Stimulated activated CD8-positive, alpha-beta memory T cell treated with anti-CD3 and anti-CD28 coated beads, Interleukin-4, amount 100 ng/mL, for 24 hours (primary cell): Measurements from ENCODE around the gene HOXA9.

Source experiments
- DNase-seq: peaks from one replicate; pipeline ENCODE4 v3.0.0-alpha.2; 2020; ENCODE audit warnings: low read depth

The HOXA9 gene

GRCh38 chr7:27164367-27165088 lies 809 bp downstream of the HOXA9 start:
- DNase-seq: no peak

GRCh38 chr7:27164045-27164366 lies 1.3 kb downstream of the HOXA9 start:
- no peak for DNase-seq

- no peak for DNase-seq
Measured at GRCh38 chr7:27163288-27164044, 1.9 kb downstream of the HOXA9 start.

- no peak for DNase-seq
Measured at GRCh38 chr7:27162561-27163287, 2.6 kb downstream of the HOXA9 start.

GRCh38 chr7:27161721-27162560 lies 3.4 kb downstream of the HOXA9 start:
- no peak for DNase-seq

- no peak for DNase-seq
Measured at GRCh38 chr7:27161214-27161720, 4.1 kb downstream of the HOXA9 start.

- DNase-seq: peak; percentile 77
Measured at GRCh38 chr7:27160546-27161213, 4.7 kb downstream of the HOXA9 start.

- no peak for DNase-seq
Measured at GRCh38 chr7:27160145-27160545, 5.2 kb downstream of the HOXA9 start.

GRCh38 chr7:27159266-27160144 lies 5.8 kb downstream of the HOXA9 start:
- DNase-seq: no peak

GRCh38 chr7:27158436-27159265 lies 6.7 kb downstream of the HOXA9 start:
- DNase-seq: no peak

- DNase-seq: no peak
Measured at GRCh38 chr7:27157702-27158431, 7.5 kb downstream of the HOXA9 start.

GRCh38 chr7:27156916-27157701 lies 8.2 kb downstream of the HOXA9 start:
- DNase-seq: no peak

GRCh38 chr7:27156508-27156898 lies 8.8 kb downstream of the HOXA9 start, which contains the start of gene HOXA7:
HOXA7 (minus strand) TSS chr7:27156675; CDS start chr7:27156545, 130 bp downstream.
- no peak for DNase-seq

- no peak for DNase-seq
Measured at GRCh38 chr7:27155816-27156507, 9.4 kb downstream of the HOXA9 start.

- no peak for DNase-seq
Measured at GRCh38 chr7:27154901-27155815, 10.2 kb downstream of the HOXA9 start.

- DNase-seq: no peak
Measured at GRCh38 chr7:27154369-27154768, 11.0 kb downstream of the HOXA9 start.
